GM12892 (cell line): ENCODE measurements around the gene CDH13.

ENCODE experiments used
- POLR2A ChIP-seq: IDR thresholded peaks from 2 replicates; pipeline ENCODE4 v1.6.1; 2011; ENCODE audit warnings: low read depth, low read length, control low read depth
- TAF1 ChIP-seq: IDR thresholded peaks from 2 replicates; pipeline ENCODE4 v1.6.1; 2011; ENCODE audit warnings: low read depth, mild to moderate bottlenecking, control low read depth, low read length, borderline replicate concordance

- TF ChIP-seq POLR2A (no peak), TAF1 (no peak)
Measured at GRCh38 chr16:83312015-83312717, 685.4 kb downstream of the CDH13 start.
